ENCODE results near the gene RBBP8.

The RBBP8 gene

GRCh38 chr18:23065234-23065806 lies 132.2 kb downstream of the RBBP8 start:
- no peak for DNase-seq

- DNase-seq = no peak
These were observed 132.9 kb downstream of the RBBP8 start for GRCh38 chr18:23066060-23066459.

- no peak for DNase-seq
These were observed 133.4 kb downstream of the RBBP8 start for GRCh38 chr18:23066504-23067039.

- DNase-seq = no peak
These were observed 134.1 kb downstream of the RBBP8 start for GRCh38 chr18:23067236-23067635.

GRCh38 chr18:23068011-23068410 lies 134.9 kb downstream of the RBBP8 start:
- DNase-seq = no peak

GRCh38 chr18:23068570-23069310 lies 135.6 kb downstream of the RBBP8 start:
- no peak for DNase-seq

- DNase-seq = peak; percentile 63
These were observed 136.4 kb downstream of the RBBP8 start for GRCh38 chr18:23069481-23069880.

- no peak for DNase-seq
These were observed 136.8 kb downstream of the RBBP8 start for GRCh38 chr18:23069898-23070297.

GRCh38 chr18:23071285-23071684 lies 138.2 kb downstream of the RBBP8 start:
- peak; percentile 86 for DNase-seq

- no peak for DNase-seq
These were observed 139.0 kb downstream of the RBBP8 start for GRCh38 chr18:23072079-23072478.

GRCh38 chr18:23073996-23074606 lies 141.0 kb downstream of the RBBP8 start:
- DNase-seq = no peak

Measured in CD4-positive, alpha-beta T cell treated with Interleukin-6 for 4 hours (primary cell).